Effector CD8-positive, alpha-beta T cell (primary cell): ENCODE results near the gene ROMO1.
"Not testable (repeated sequence)": the region's sequence is repeated elsewhere in the genome, so short reads cannot be mapped to it uniquely, and the experiment has no call there.

Source experiments
- DNase-seq: peaks from one replicate; lab custom pipeline; 2025; lab: John Stamatoyannopoulos, UW

ROMO1 gene

GRCh38 chr20:35730583-35731468 is 31.6 kb downstream of the ROMO1 start:
- DNase-seq, result no peak

DNA sequence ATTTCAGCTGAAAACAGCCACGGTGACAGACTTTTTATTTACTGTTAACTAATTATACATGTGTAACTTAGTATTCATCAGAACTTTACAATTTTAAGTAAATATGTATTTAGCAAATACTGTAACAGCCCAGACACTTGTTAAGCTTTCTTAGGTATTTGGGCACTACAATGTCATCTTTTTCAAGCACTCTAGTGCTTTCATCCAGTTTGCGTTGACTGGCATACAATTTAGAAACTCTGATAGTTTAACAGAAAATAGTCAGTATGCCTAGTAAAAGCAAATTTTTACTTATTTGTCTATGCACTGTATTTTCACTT is 32.2 kb downstream of the ROMO1 start:
- DNase-seq, result no peak

- DNase-seq, result no peak
Observed at GRCh38 chr20:35731862-35732643, 32.8 kb downstream of the ROMO1 start.

GRCh38 chr20:35732644-35732982 is 33.4 kb downstream of the ROMO1 start:
- DNase-seq, result no peak

GRCh38 chr20:35734374-35734773 is 35.2 kb downstream of the ROMO1 start:
- no peak for DNase-seq

GRCh38 chr20:35734777-35735649 is 35.8 kb downstream of the ROMO1 start:
- DNase-seq, result no peak

DNA sequence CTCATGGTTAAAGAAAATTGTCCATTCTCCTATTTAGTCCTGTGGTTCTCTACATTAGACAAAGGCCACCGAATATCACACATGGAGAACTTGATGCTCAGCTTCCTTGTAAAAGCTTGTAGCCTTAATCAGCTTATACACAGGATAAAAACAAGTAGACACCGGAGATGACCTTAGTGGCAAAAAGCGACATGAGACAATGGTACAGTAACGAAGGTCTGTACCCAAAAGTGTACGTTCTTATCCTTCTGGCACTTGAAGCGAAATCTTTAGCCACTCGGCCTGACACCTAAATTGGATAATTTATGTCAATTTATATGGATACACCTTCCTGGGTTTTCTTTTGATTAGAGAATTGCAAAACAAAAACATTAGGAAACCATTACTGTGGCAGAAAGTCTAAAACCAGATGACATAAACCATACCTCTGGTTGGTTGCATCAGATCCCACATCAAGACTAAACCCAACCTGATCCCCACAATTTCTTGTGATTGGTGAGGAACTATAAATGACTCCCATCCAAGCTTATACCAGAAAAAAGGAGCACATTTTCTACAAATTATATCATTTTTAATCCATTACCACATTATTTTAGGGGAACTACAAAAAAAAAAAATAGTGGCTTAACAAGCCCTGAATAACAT is 36.7 kb downstream of the ROMO1 start:
- no peak for DNase-seq

GRCh38 chr20:35737865-35738333 is 38.7 kb downstream of the ROMO1 start:
- DNase-seq, result no peak

GRCh38 chr20:35738410-35739179 is 39.4 kb downstream of the ROMO1 start:
- DNase-seq, result no peak

GRCh38 chr20:35739294-35740163 is 40.3 kb downstream of the ROMO1 start:
- DNase-seq, result no peak

DNA sequence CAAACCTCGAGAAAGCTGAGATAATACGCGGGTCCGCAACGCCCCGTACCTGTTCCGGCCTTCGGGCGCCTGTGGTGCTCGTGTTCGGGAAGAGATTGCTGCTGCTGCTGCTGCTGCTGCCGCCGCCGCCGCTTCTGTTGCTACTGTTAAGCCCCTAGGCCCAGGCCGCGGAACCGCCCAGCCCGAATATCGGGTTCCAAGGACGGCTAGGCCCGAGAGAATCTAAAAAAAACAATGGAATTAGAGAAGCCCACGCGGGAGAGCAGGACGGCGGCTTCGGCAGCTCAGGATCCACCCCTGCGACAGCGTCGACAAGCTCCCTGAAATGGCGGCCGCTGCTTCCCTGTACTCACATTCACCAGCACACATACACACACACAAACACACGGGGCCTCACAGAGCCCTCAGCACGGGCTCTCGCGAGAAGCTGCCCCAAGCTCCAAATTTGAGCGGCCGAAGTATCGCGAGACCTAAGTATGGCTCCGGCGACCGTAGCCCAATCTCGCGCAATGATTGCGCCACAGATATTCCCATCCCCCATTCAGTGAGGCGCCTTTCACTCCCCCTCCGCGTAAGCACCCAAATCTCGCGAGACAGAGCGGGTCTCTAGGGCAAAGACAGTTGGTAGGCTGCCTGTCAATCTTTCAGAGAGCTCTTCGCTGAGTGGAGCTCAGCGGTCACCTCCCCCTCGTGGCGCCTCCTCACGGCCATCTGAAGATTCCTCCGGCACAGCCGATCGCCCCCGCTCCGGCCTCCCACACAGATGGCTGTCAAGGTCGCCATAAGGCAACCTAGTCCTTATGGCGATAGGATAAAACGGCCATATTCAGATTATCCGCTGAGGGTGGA is 42.9 kb downstream of the ROMO1 start, which contains the start of gene RBM39:
Gene RBM39 (minus strand): TSS at position 369 of the 849 bp plus-strand sequence. CDS start 1,386 bp downstream, outside the sequence.
- peak; percentile 100 for DNase-seq

- DNase-seq, result no peak
Observed at GRCh38 chr20:35742741-35743523, 43.7 kb downstream of the ROMO1 start.

GRCh38 chr20:35743693-35744491 is 44.7 kb downstream of the ROMO1 start:
- DNase-seq, result no peak

- not testable (repeated sequence) for DNase-seq
Observed at GRCh38 chr20:35744492-35744841, 45.3 kb downstream of the ROMO1 start.
